Stimulated activated naive CD8-positive, alpha-beta T cell treated with anti-CD3 and anti-CD28 coated beads, Interleukin-15, Interleukin-2, amounts not matched to agents 100 ng/mL and 50 ng/mL, for 24 hours (primary cell): ENCODE measurements around the gene CCBE1.
"Not testable (repeated sequence)": the region's sequence is repeated elsewhere in the genome, so short reads cannot be mapped to it uniquely, and the experiment has no call there.

ENCODE experiments used
- H3K27ac Mint-ChIP-seq: one replicate; pipeline ENCODE4 v1.8.0; 2021; ENCODE audit warnings: mild to moderate bottlenecking, mixed read lengths
- H3K27me3 Mint-ChIP-seq: one replicate; pipeline ENCODE4 v1.8.0; 2021; ENCODE audit warnings: mixed read lengths
- H3K36me3 Mint-ChIP-seq: one replicate; pipeline ENCODE4 v1.8.0; 2021; ENCODE audit warnings: low read depth, mixed read lengths
- H3K4me1 Mint-ChIP-seq: one replicate; pipeline ENCODE4 v1.8.0; 2021; ENCODE audit warnings: low read depth, mixed read lengths
- H3K4me3 Mint-ChIP-seq: one replicate; pipeline ENCODE4 v1.8.0; 2021; ENCODE audit warnings: mild to moderate bottlenecking, mixed read lengths
- H3K9me3 Mint-ChIP-seq: one replicate; pipeline ENCODE4 v1.8.0; 2021; ENCODE audit warnings: mixed read lengths

Gene CCBE1

GRCh38 chr18:59660786-59661743 lies 36.2 kb downstream of the CCBE1 start:
- Mint-ChIP-seq H3K27me3 (peaks cover 3% of the 10 kb centered on the region), H3K4me3 (no peak overlapping the region), H3K9me3 (no peaks in the 10 kb centered on the region), H3K27ac (no peak overlapping the region), H3K4me1 (no peaks in the 10 kb centered on the region), H3K36me3 (no peaks in the 10 kb centered on the region)

DNA sequence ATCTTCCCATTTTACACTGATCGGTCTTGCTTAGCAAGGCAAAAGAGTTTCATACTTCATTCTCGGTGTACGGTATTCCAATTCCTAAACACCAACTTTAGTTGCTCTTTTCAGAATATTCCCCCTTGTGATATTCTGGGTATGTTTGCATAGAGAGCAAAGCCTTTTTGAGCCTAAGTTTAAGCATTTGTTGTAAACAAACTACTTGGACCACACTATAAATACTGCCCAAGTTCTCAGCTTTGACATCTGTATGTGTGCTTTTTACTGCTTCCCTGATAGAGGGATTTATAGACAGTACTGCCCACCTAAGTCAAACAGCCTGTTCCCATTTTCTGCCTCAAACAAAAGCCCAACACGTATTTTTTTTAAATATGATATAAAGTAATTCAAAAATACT lies 36.9 kb downstream of the CCBE1 start:
- Mint-ChIP-seq H3K4me1 (no peaks in the 10 kb centered on the region), H3K9me3 (no peaks in the 10 kb centered on the region), H3K27ac (no peak overlapping the region), H3K4me3 (no peak overlapping the region), H3K27me3 (peaks cover 3% of the 10 kb centered on the region), H3K36me3 (no peaks in the 10 kb centered on the region)

DNA sequence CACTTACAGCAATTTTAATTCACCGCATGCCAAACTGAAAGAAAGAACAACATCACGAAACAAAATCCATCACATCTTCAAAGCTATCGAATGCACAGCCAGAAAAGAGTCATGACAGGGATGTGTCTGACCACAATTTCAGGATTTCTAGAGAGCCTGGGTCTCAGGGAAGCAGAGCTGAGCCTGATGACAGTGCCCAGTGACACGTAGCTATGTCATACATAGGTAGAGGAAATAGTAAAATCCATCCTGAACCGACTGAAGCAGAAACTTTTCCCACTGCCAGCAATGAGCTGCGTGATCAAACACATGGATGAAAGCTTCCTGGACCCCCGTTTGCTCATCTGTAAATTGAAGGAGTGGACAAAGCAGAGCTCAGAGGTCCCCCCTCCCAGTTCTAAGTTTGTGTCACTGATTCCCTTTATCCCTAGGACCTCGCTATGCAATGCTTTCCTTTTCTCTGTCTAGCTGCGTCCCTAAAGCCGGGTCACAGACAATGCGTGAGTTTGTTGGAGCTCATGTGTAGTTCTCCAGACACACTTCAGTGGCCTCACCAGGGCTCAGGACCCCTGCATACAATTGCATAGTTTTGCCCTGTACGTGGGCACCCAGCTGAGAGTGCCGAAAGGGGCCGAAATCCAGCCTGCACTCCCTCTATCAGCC lies 37.6 kb downstream of the CCBE1 start:
- no peak overlapping the region for H3K27ac Mint-ChIP-seq
- peaks cover 3% of the 10 kb centered on the region for H3K27me3 Mint-ChIP-seq
- no peaks in the 10 kb centered on the region for H3K36me3 Mint-ChIP-seq
- H3K9me3 Mint-ChIP-seq = no peaks in the 10 kb centered on the region
- H3K4me3 Mint-ChIP-seq = no peak overlapping the region
- H3K4me1 Mint-ChIP-seq = no peaks in the 10 kb centered on the region

GRCh38 chr18:59658941-59659340 lies 38.3 kb downstream of the CCBE1 start:
- H3K27me3 Mint-ChIP-seq = peaks cover 3% of the 10 kb centered on the region
- no peaks in the 10 kb centered on the region for H3K36me3 Mint-ChIP-seq
- no peak overlapping the region for H3K4me3 Mint-ChIP-seq
- no peaks in the 10 kb centered on the region for H3K9me3 Mint-ChIP-seq
- H3K4me1 Mint-ChIP-seq = no peaks in the 10 kb centered on the region
- H3K27ac Mint-ChIP-seq = no peak overlapping the region

- Mint-ChIP-seq H3K4me1 (no peaks in the 10 kb centered on the region), H3K4me3 (no peak overlapping the region), H3K36me3 (no peaks in the 10 kb centered on the region), H3K27ac (no peak overlapping the region), H3K9me3 (no peaks in the 10 kb centered on the region), H3K27me3 (peaks cover 3% of the 10 kb centered on the region)
These were observed 40.2 kb downstream of the CCBE1 start for GRCh38 chr18:59657012-59657411.

DNA sequence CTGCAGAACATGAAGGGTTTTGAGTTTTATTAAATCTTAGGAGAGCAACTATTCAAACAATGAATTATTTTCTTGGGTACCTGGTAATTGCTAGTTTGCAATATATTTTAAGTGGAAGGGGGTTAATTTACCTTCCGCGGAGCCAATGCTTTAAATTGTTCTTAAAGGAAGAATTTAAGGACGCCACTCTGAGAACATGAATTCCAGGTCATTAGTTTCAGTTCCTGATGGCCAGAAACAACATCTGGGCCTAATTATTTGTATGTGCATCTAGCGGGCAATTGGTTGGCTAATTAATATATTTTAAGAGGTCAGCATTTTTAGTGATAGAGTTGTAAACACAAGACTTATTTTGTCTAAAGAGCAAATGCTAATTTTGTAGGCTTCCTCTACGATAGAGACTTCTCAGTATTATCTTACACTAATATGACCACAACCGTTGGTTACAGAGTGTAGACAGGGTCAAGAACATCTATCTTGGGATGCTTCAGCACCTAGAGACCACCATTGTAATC lies 40.8 kb downstream of the CCBE1 start:
- Mint-ChIP-seq H3K36me3 (no peaks in the 10 kb centered on the region), H3K9me3 (no peaks in the 10 kb centered on the region), H3K4me3 (no peak overlapping the region), H3K27ac (no peak overlapping the region), H3K4me1 (no peaks in the 10 kb centered on the region), H3K27me3 (peaks cover 3% of the 10 kb centered on the region)

- Mint-ChIP-seq H3K27me3 (peaks cover 3% of the 10 kb centered on the region), H3K27ac (no peak overlapping the region), H3K36me3 (no peaks in the 10 kb centered on the region), H3K4me3 (no peak overlapping the region), H3K9me3 (no peaks in the 10 kb centered on the region), H3K4me1 (no peaks in the 10 kb centered on the region)
These were observed 41.5 kb downstream of the CCBE1 start for GRCh38 chr18:59655676-59656075.

DNA sequence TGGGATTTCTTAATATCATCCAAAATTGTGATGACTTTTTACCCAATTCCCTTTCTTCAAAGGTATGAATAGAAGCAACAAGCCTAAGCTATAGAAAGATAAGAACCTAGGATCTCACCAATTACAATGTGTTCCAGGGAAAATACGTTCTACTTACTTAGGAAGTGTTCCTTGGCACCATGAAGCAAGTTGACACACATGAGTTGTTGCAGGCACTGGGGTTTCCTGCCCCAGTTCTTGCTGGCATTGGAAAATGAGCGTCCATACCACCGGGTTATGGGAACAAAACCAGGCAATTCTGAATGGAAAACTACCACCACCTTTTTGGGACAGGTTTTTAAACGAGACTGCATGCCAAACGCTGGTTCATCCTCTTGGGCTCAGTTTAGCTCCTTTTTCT lies 46.2 kb downstream of the CCBE1 start:
- Mint-ChIP-seq H3K27ac (no peak overlapping the region), H3K36me3 (no peaks in the 10 kb centered on the region), H3K4me3 (no peak overlapping the region), H3K27me3 (no peaks in the 10 kb centered on the region), H3K9me3 (no peaks in the 10 kb centered on the region), H3K4me1 (no peaks in the 10 kb centered on the region)

DNA sequence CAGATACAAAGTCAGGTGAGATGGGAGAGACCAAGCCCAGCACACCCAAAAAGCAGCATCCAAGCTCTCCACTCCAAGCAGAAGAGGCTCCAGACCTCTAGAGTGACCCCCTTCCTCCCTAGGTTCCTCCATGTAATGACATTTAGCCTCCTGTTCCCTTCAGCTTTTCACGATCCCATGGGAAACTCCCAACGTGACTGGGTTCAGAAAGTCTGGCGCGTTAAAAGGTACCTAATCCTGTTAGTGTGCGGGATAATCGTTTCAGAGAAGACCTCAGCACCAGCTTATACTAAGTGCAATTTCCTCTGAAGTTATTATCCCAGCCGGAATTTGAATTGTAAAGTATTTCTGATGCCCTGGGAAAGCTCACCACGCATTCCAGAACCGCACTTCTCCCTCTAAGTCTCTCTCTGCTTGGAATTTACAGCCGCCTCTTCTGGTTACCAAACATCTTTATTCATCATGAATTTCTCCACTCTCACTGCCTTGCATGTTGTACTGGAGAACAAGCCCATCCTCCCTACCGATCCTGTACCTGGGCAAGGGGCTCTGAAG lies 46.9 kb downstream of the CCBE1 start:
- Mint-ChIP-seq H3K36me3 (no peaks in the 10 kb centered on the region), H3K4me3 (no peak overlapping the region), H3K27me3 (no peaks in the 10 kb centered on the region), H3K4me1 (no peaks in the 10 kb centered on the region), H3K27ac (no peak overlapping the region), H3K9me3 (no peaks in the 10 kb centered on the region)

GRCh38 chr18:59649591-59649990 lies 47.6 kb downstream of the CCBE1 start:
- Mint-ChIP-seq H3K27me3 (no peaks in the 10 kb centered on the region), H3K4me3 (no peak overlapping the region), H3K4me1 (no peaks in the 10 kb centered on the region), H3K36me3 (no peaks in the 10 kb centered on the region), H3K9me3 (no peaks in the 10 kb centered on the region), H3K27ac (no peak overlapping the region)

DNA sequence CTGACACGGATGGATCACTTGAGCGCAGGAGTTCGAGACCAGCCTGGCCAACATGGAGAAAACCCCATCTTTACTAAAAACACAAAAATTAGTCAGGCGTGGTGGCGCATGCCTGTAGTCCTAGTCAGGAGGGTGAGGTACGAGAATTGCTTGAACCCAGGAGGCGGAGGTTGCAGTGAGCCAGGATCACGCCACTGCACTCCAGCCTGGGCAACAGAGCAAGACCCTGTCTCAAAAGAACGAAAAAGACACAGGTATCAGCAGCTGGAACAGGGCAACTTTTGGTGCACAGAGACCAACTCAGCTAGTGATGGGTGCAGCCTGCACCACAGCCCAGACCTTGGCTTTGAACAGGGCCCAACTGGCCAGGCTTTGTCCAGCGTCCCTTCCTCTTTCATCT lies 48.8 kb downstream of the CCBE1 start:
- not testable (repeated sequence) for H3K9me3 Mint-ChIP-seq, H3K27ac Mint-ChIP-seq, H3K4me1 Mint-ChIP-seq, H3K27me3 Mint-ChIP-seq, H3K4me3 Mint-ChIP-seq, H3K36me3 Mint-ChIP-seq

- Mint-ChIP-seq H3K27ac (no peak overlapping the region), H3K4me3 (no peak overlapping the region), H3K27me3 (no peaks in the 10 kb centered on the region), H3K4me1 (no peaks in the 10 kb centered on the region), H3K9me3 (no peaks in the 10 kb centered on the region), H3K36me3 (no peaks in the 10 kb centered on the region)
These were observed 50.3 kb downstream of the CCBE1 start for GRCh38 chr18:59646963-59647307.

DNA sequence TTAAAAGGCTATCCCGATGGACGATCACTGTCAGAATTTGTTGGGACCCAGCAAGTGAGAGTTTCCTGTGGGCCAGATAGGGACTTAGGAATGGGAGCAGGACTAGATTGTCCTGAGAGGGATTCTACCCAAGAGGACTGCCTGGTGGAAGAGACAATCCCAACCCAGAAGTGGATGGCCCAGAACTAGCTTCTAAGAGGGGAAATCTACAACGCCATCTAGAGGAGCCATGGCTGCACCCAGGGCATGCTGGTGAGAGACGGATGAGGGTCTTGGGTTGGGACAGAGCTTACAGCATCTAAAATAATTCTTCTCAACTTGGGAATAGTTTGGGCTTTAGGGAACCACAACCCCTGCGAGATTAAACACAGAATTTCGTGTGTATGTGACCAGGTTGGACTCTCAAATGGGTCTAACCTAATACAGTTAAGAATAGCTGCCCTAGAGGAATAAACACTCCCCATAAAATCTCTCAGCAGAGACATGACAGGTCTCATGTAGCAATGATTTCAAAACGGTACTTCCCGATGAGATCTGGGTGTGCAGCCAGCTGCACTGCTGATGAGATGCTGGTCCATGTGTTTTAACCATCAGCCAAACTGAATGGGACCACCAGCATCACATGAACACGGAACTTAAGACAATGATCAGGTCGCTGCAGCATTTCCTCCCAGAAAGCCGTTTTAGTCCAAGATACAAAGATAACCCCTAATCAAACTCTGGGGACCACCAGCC lies 50.8 kb downstream of the CCBE1 start:
- no peaks in the 10 kb centered on the region for H3K9me3 Mint-ChIP-seq
- no peaks in the 10 kb centered on the region for H3K4me1 Mint-ChIP-seq
- H3K27me3 Mint-ChIP-seq = peaks cover 4% of the 10 kb centered on the region
- H3K36me3 Mint-ChIP-seq = no peaks in the 10 kb centered on the region
- H3K4me3 Mint-ChIP-seq = no peak overlapping the region
- no peak overlapping the region for H3K27ac Mint-ChIP-seq

- Mint-ChIP-seq H3K9me3 (no peaks in the 10 kb centered on the region), H3K4me3 (no peak overlapping the region), H3K4me1 (no peaks in the 10 kb centered on the region), H3K27me3 (peaks cover 12% of the 10 kb centered on the region), H3K27ac (no peak overlapping the region), H3K36me3 (no peaks in the 10 kb centered on the region)
These were observed 53.5 kb downstream of the CCBE1 start for GRCh38 chr18:59643740-59644139.

DNA sequence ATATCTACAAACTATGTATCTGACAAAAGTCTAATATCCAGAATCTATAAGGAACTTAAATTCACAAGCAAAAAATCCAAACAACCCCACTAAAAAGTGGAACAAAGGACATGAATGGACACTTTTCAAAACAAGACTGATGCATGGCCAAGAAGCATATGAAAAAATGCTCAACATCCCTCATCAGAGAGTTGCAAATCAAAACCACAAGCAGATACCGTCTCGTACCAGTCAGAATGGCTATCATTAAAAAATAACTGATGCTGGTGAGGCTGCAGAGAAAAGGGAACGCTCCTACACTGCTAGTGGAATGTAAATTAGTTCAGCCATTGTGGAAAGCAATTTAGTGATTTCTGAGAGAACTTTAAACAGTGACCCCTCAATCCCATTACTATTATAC lies 56.5 kb downstream of the CCBE1 start:
- no peaks in the 10 kb centered on the region for H3K36me3 Mint-ChIP-seq

More for the DNA sequence above, 56.5 kb downstream of the CCBE1 start:
- Mint-ChIP-seq H3K9me3 (no peaks in the 10 kb centered on the region), H3K27me3 (peaks cover 12% of the 10 kb centered on the region), H3K4me3 (no peak overlapping the region), H3K27ac (no peak overlapping the region), H3K4me1 (no peaks in the 10 kb centered on the region)
